A673 (cell line): Measurements from ENCODE around the gene ADGRE2. TPM values are rescaled to one million over a fixed set of nuclear protein-coding genes. Genes with fewer than 3 reads are reported as not detected.

ENCODE experiments used
- BruUV-seq: library from RNA; stranded (reverse); fragments of 400-500 nt; replicated peaks from 2 replicates; lab custom pipeline; 2021; lab: Mats Ljungman, UMichigan
- CTCF ChIA-PET: fragments of 300-600 bp; sonication (Branson Sonifier 250); formaldehyde crosslinking; loops from one replicate; lab custom pipeline; 2022; ENCODE audit warnings: antibody characterized with exemption; lab: Charles Lee
- POLR2A ChIA-PET: fragments of 300-600 bp; sonication (Branson Sonifier 250); formaldehyde crosslinking; loops from one replicate; lab custom pipeline; 2022; ENCODE audit warnings: antibody characterized with exemption; ENCODE audit not compliant: low non-redundant PET; lab: Charles Lee
- DNase-seq: peaks from one replicate; pipeline ENCODE4 v3.0.0-alpha.2; 2015; ENCODE audit warnings: low spot score
- H3K27ac ChIP-seq: fragments of 200-600 bp; sonication (generic); 2 replicates; pipeline ENCODE4 v1.5.1; 2016; ENCODE audit warnings: mixed run types, low read depth, mild to moderate bottlenecking, mixed read lengths, antibody characterized with exemption, low read length; ENCODE audit not compliant: poor library complexity, severe bottlenecking
- H3K27me3 ChIP-seq: fragments of 200-600 bp; sonication (generic); replicated peaks from 2 replicates; pipeline ENCODE4 v1.6.1; 2017; ENCODE audit warnings: mixed run types, low read depth, mild to moderate bottlenecking, mixed read lengths, antibody characterized with exemption, low read length; ENCODE audit not compliant: insufficient read depth, poor library complexity
- H3K36me3 ChIP-seq: fragments of 200-600 bp; sonication (generic); 2 replicates; pipeline ENCODE4 v1.6.1; 2016; ENCODE audit warnings: mixed run types, mild to moderate bottlenecking, mixed read lengths, antibody characterized with exemption, low read length; ENCODE audit not compliant: insufficient read depth, poor library complexity, severe bottlenecking
- H3K4me1 ChIP-seq: fragments of 200-600 bp; sonication (generic); 2 replicates; pipeline ENCODE4 v1.6.1; 2017; ENCODE audit warnings: mixed run types, mild to moderate bottlenecking, mixed read lengths, antibody characterized with exemption, low read length; ENCODE audit not compliant: insufficient read depth, poor library complexity, severe bottlenecking
- H3K4me3 ChIP-seq: fragments of 200-600 bp; sonication (generic); 2 replicates; pipeline ENCODE4 v1.5.1; 2016; ENCODE audit warnings: low read depth, mixed run types, mild to moderate bottlenecking, mixed read lengths, low read length; ENCODE audit not compliant: poor library complexity, severe bottlenecking
- H3K9me3 ChIP-seq: fragments of 200-600 bp; sonication (generic); 2 replicates; pipeline ENCODE4 v1.6.1; 2016; ENCODE audit warnings: mixed run types, low read depth, mild to moderate bottlenecking, mixed read lengths, antibody characterized with exemption, low read length; ENCODE audit not compliant: poor library complexity, severe bottlenecking
- CTCF ChIP-seq: fragments of 300-800, 200-600 bp; sonication (generic); conservative IDR thresholded peaks from 2 replicates; pipeline ENCODE4 v1.5.1; 2017; ENCODE audit warnings: low read depth, mild to moderate bottlenecking, antibody characterized with exemption, low read length, moderate library complexity, mixed read lengths
- EZH2 ChIP-seq: fragments of 200-600 bp; sonication (generic); IDR thresholded peaks from 2 replicates; pipeline ENCODE4 v1.6.1; 2017; ENCODE audit warnings: borderline replicate concordance, low read depth, mild to moderate bottlenecking, mixed read lengths, antibody characterized with exemption, low read length; ENCODE audit not compliant: poor library complexity, severe bottlenecking
- intact Hi-C: fragments of 100-400 bp; cut with micrococcal nuclease; formaldehyde crosslinking; loops from one replicate; pipeline ENCODE4 v1.10.0; 2022; ENCODE audit not compliant: unreplicated experiment
- total RNA-seq: library from RNA; stranded (reverse); gene quantifications from 2 replicates; pipeline ENCODE4 v1.2.3, GENCODE V29; 2021

Gene ADGRE2
- total RNA-seq, 1 experiment from 2014 or later, result 0.19 TPM

GRCh38 chr19:14818588-14818987 lies 40.2 kb upstream of the ADGRE2 start:
- Histone ChIP-seq H3K27me3 (no peaks in the 10 kb centered on the region), H3K27ac (no peak overlapping the region), H3K4me3 (no peak overlapping the region), H3K9me3 (no peaks in the 10 kb centered on the region), H3K36me3 (no peaks in the 10 kb centered on the region), H3K4me1 (no peaks in the 10 kb centered on the region)
- ChIA-PET POLR2A (no interaction called here), CTCF (no interaction called here)
- intact Hi-C loops, result no loop called here
- no TSS peak for BruUV-seq
- no peak for DNase-seq
- no peak for TF ChIP-seq EZH2
- TF ChIP-seq CTCF, result no peak

- DNase-seq, result no peak
- ChIA-PET CTCF (no interaction called here), POLR2A (no interaction called here)
- Histone ChIP-seq H3K4me3 (no peak overlapping the region), H3K4me1 (no peaks in the 10 kb centered on the region), H3K36me3 (no peaks in the 10 kb centered on the region), H3K27ac (no peak overlapping the region), H3K9me3 (no peaks in the 10 kb centered on the region), H3K27me3 (no peaks in the 10 kb centered on the region)
- BruUV-seq, result no TSS peak
- TF ChIP-seq EZH2 (no peak), CTCF (no peak)
- intact Hi-C loops, result no loop called here
Observed at GRCh38 chr19:14817052-14817451, 38.7 kb upstream of the ADGRE2 start.

GRCh38 chr19:14814982-14815652 lies 36.8 kb upstream of the ADGRE2 start:
- no peaks in the 10 kb centered on the region for H3K27me3 ChIP-seq
- no peak overlapping the region for H3K27ac ChIP-seq
- TF ChIP-seq CTCF (no peak), EZH2 (no peak)
- ChIA-PET POLR2A (no interaction called here), CTCF (no interaction called here)
- H3K36me3 ChIP-seq, result no peaks in the 10 kb centered on the region
- intact Hi-C loops, result no loop called here
- no TSS peak for BruUV-seq
- H3K4me1 ChIP-seq, result no peaks in the 10 kb centered on the region
- H3K9me3 ChIP-seq, result no peaks in the 10 kb centered on the region
- H3K4me3 ChIP-seq, result no peak overlapping the region
- DNase-seq, result peak; percentile 18
